CD8-positive, alpha-beta memory T cell (primary cell): ENCODE measurements around the gene RABGAP1L. TPM values are rescaled to one million over a fixed set of nuclear protein-coding genes. Genes with fewer than 3 reads are reported as not detected.

Experiments
- CTCF ChIA-PET: fragments of 350-600 bp; sonication (Branson Sonifier 250); formaldehyde crosslinking; loops from one replicate; lab custom pipeline; 2021; ENCODE audit warnings: antibody characterized with exemption; lab: Charles Lee
- POLR2A ChIA-PET: fragments of 350-600 bp; sonication (Branson Sonifier 250); formaldehyde crosslinking; loops from one replicate; lab custom pipeline; 2021; ENCODE audit warnings: antibody characterized with exemption; lab: Charles Lee
- DNase-seq, 5 donors: peaks; one replicate each; pipeline versions ENCODE4 v3.0.0 to v3.0.0-alpha.2; 2020 to 2022; ENCODE audit warnings: mixed read lengths in 1 of 5
- H3K27ac ChIP-seq: one replicate; pipeline ENCODE4 v1.7.0; 2013; ENCODE audit warnings: low read depth, mild to moderate bottlenecking, low read length, moderate library complexity
- H3K27me3 ChIP-seq: 2 replicates; pipeline ENCODE4 v1.7.0; 2013; ENCODE audit warnings: low read length, mild to moderate bottlenecking; ENCODE audit not compliant: insufficient read depth, poor library complexity, severe bottlenecking
- H3K36me3 ChIP-seq: 2 replicates; pipeline ENCODE4 v1.7.0; 2013; ENCODE audit warnings: mild to moderate bottlenecking, low read length, moderate library complexity; ENCODE audit not compliant: insufficient read depth
- H3K4me1 ChIP-seq: 2 replicates; pipeline ENCODE4 v1.7.0; 2013; ENCODE audit warnings: mild to moderate bottlenecking, low read length, moderate library complexity; ENCODE audit not compliant: insufficient read depth
- H3K4me3 ChIP-seq: 2 replicates; pipeline ENCODE4 v1.7.0; 2013; ENCODE audit warnings: mild to moderate bottlenecking, low read length
- H3K9me3 ChIP-seq: 2 replicates; pipeline ENCODE4 v1.7.0; 2013; ENCODE audit warnings: mild to moderate bottlenecking, low read length
- H3K27ac Mint-ChIP-seq, 8 donors: one replicate each; pipeline ENCODE4 v1.8.0; 2020 to 2021; ENCODE audit warnings: mixed read lengths in 8 of 8, mild to moderate bottlenecking in 6 of 8, inconsistent platforms in 3 of 8, moderate library complexity in 3 of 8
- H3K27me3 Mint-ChIP-seq, 2 donors: one replicate each; pipeline ENCODE4 v1.8.0; 2020 to 2021; ENCODE audit warnings: mixed read lengths in 2 of 2, mild to moderate bottlenecking in 1 of 2, moderate library complexity in 1 of 2
- H3K36me3 Mint-ChIP-seq, 3 donors: one replicate each; pipeline ENCODE4 v1.8.0; 2020 to 2021; ENCODE audit warnings: mixed read lengths in 3 of 3, inconsistent platforms in 1 of 3, mild to moderate bottlenecking in 1 of 3
- H3K4me1 Mint-ChIP-seq, 3 donors: one replicate each; pipeline ENCODE4 v1.8.0; 2020 to 2021; ENCODE audit warnings: mixed read lengths in 3 of 3, inconsistent platforms in 1 of 3, mild to moderate bottlenecking in 1 of 3
- H3K4me3 Mint-ChIP-seq, 7 donors: one replicate each; pipeline ENCODE4 v1.8.0; 2020 to 2021; ENCODE audit warnings: mixed read lengths in 7 of 7, mild to moderate bottlenecking in 6 of 7, moderate library complexity in 4 of 7, inconsistent platforms in 2 of 7
- H3K9me3 Mint-ChIP-seq, 5 donors: one replicate each; pipeline ENCODE4 v1.8.0; 2020 to 2022; ENCODE audit warnings: mixed read lengths in 5 of 5, mild to moderate bottlenecking in 3 of 5, moderate library complexity in 2 of 5, inconsistent platforms in 1 of 5
- polyA plus RNA-seq: library from polyadenylated mRNA; unstranded; fragments of 300-500 nt; fragmentation: Illumina TruSeq; gene quantifications from one replicate; pipeline ENCODE4 v1.2.3, GENCODE V29; 2021
- total RNA-seq, 2 experiments: library from RNA; stranded (reverse); gene quantifications; one replicate each; pipeline ENCODE4 v1.2.3, GENCODE V29; 2021

The RABGAP1L gene
- total RNA-seq, result 10 to 100 TPM; 41.7 to 42.7 TPM
- 78.5 TPM for polyA plus RNA-seq

GRCh38 chr1:174159252-174160108, at the start of gene RABGAP1L:
RABGAP1L (plus strand) TSS chr1:174159520.
- Histone ChIP-seq H3K27me3 (no peaks in the 10 kb centered on the region), H3K9me3 (no peaks in the 10 kb centered on the region), H3K4me3 (peak within 1 kb of the TSS; percentile 88), H3K27ac (peak within 1 kb of the TSS; percentile 83), H3K36me3 (no peaks in the 10 kb centered on the region), H3K4me1 (peaks cover 27% of the 10 kb centered on the region)
- Mint-ChIP-seq H3K9me3 (no peaks in the 10 kb centered on the region), H3K4me3 (peak within 1 kb of the TSS; percentile 89 to 98 (median 94)), H3K36me3 (peaks cover 0 to 12% (median 0%) of the 10 kb centered on the region in 3 donors), H3K4me1 (peaks cover 62 to 78% (median 78%) of the 10 kb centered on the region in 3 donors), H3K27ac (peak within 1 kb of the TSS; percentile 82 to 100 (median 97)), H3K27me3 (no peaks in the 10 kb centered on the region)
- DNase-seq, result peak; percentile 87 to 95 (median 94)
- ChIA-PET POLR2A (interaction anchor here (1.0 to 1.7 kb wide), 4 partner anchors 32 to 683 kb away, joined by 4 to 5 read pairs (median 4); partner anchors contain the start of gene RC3H1), CTCF (interaction anchor here (1.0 to 1.3 kb wide), 2 partner anchors 44 to 58 kb away, joined by 3 read pairs; no protein-coding TSS in a partner anchor)

- no peak overlapping the region for H3K27ac Mint-ChIP-seq
- Histone ChIP-seq H3K4me3 (no peak overlapping the region), H3K4me1 (no peaks in the 10 kb centered on the region), H3K9me3 (no peaks in the 10 kb centered on the region), H3K27me3 (no peaks in the 10 kb centered on the region), H3K27ac (no peak overlapping the region), H3K36me3 (no peaks in the 10 kb centered on the region)
- no peak overlapping the region for H3K4me3 Mint-ChIP-seq
- H3K36me3 Mint-ChIP-seq, result no peaks in the 10 kb centered on the region
- no peaks in the 10 kb centered on the region for H3K9me3 Mint-ChIP-seq
- CTCF ChIA-PET, result no interaction called here
- DNase-seq, result no peak
- POLR2A ChIA-PET, result no interaction called here
- peaks cover 0 to 4% of the 10 kb centered on the region in 2 donors for H3K27me3 Mint-ChIP-seq
- H3K4me1 Mint-ChIP-seq, result no peaks in the 10 kb centered on the region
These were observed 49.3 kb upstream of the RABGAP1L start for GRCh38 chr1:174110053-174110452.

- Histone ChIP-seq H3K9me3 (no peaks in the 10 kb centered on the region), H3K27me3 (no peaks in the 10 kb centered on the region), H3K36me3 (no peaks in the 10 kb centered on the region), H3K4me1 (no peaks in the 10 kb centered on the region), H3K27ac (no peak overlapping the region), H3K4me3 (no peak overlapping the region)
- Mint-ChIP-seq H3K4me1 (no peaks in the 10 kb centered on the region), H3K27ac (no peak overlapping the region), H3K27me3 (peaks cover 0 to 2% of the 10 kb centered on the region in 2 donors), H3K4me3 (no peak overlapping the region), H3K9me3 (no peaks in the 10 kb centered on the region), H3K36me3 (no peaks in the 10 kb centered on the region)
- ChIA-PET CTCF (no interaction called here), POLR2A (no interaction called here)
- no peak for DNase-seq
These were observed 46.7 kb upstream of the RABGAP1L start for GRCh38 chr1:174112489-174113162.

GRCh38 chr1:174114106-174114505, 45.2 kb upstream of the RABGAP1L start:
- Mint-ChIP-seq H3K4me1 (no peaks in the 10 kb centered on the region), H3K27me3 (no peaks in the 10 kb centered on the region), H3K9me3 (no peaks in the 10 kb centered on the region), H3K27ac (no peak overlapping the region), H3K36me3 (no peaks in the 10 kb centered on the region), H3K4me3 (no peak overlapping the region)
- Histone ChIP-seq H3K36me3 (no peaks in the 10 kb centered on the region), H3K27ac (no peak overlapping the region), H3K9me3 (no peaks in the 10 kb centered on the region), H3K4me1 (no peaks in the 10 kb centered on the region), H3K4me3 (no peak overlapping the region), H3K27me3 (no peaks in the 10 kb centered on the region)
- no peak for DNase-seq
- ChIA-PET POLR2A (no interaction called here), CTCF (interaction anchor here (0.7 kb wide), 1 partner anchor 19 kb away, joined by 3 read pairs; no protein-coding TSS in a partner anchor)

- no peak overlapping the region for H3K27ac ChIP-seq
- peak in 2 of 5 donors; percentile 3 to 15 for DNase-seq
- no peak overlapping the region for H3K27ac Mint-ChIP-seq
- H3K4me3 Mint-ChIP-seq, result no peak overlapping the region
- ChIA-PET CTCF (interaction anchor here (0.7 kb wide), 1 partner anchor 20 kb away, joined by 3 read pairs; no protein-coding TSS in a partner anchor), POLR2A (no interaction called here)
- no peaks in the 10 kb centered on the region for H3K9me3 Mint-ChIP-seq
- no peaks in the 10 kb centered on the region for H3K36me3 ChIP-seq
- no peaks in the 10 kb centered on the region for H3K4me1 Mint-ChIP-seq
- no peaks in the 10 kb centered on the region for H3K4me1 ChIP-seq
- H3K36me3 Mint-ChIP-seq, result no peaks in the 10 kb centered on the region
- no peaks in the 10 kb centered on the region for H3K27me3 Mint-ChIP-seq
- H3K9me3 ChIP-seq, result no peaks in the 10 kb centered on the region
- H3K27me3 ChIP-seq, result no peaks in the 10 kb centered on the region
- no peak overlapping the region for H3K4me3 ChIP-seq
These were observed 44.4 kb upstream of the RABGAP1L start for GRCh38 chr1:174114788-174115448.

GRCh38 chr1:174116042-174116441, 43.3 kb upstream of the RABGAP1L start:
- Histone ChIP-seq H3K9me3 (no peaks in the 10 kb centered on the region), H3K36me3 (no peaks in the 10 kb centered on the region), H3K4me3 (no peak overlapping the region), H3K27ac (no peak overlapping the region), H3K4me1 (no peaks in the 10 kb centered on the region), H3K27me3 (no peaks in the 10 kb centered on the region)
- Mint-ChIP-seq H3K4me1 (no peaks in the 10 kb centered on the region), H3K36me3 (peaks cover 0 to 5% (median 2%) of the 10 kb centered on the region in 3 donors), H3K4me3 (no peak overlapping the region), H3K9me3 (no peaks in the 10 kb centered on the region), H3K27ac (no peak overlapping the region), H3K27me3 (no peaks in the 10 kb centered on the region)
- ChIA-PET CTCF (no interaction called here), POLR2A (no interaction called here)
- no peak for DNase-seq

- no peak overlapping the region for H3K27ac Mint-ChIP-seq
- Histone ChIP-seq H3K4me1 (no peaks in the 10 kb centered on the region), H3K27me3 (no peaks in the 10 kb centered on the region), H3K36me3 (no peaks in the 10 kb centered on the region), H3K4me3 (no peak overlapping the region), H3K27ac (no peak overlapping the region), H3K9me3 (no peaks in the 10 kb centered on the region)
- H3K4me3 Mint-ChIP-seq, result no peak overlapping the region
- DNase-seq, result no peak
- peaks cover 0 to 22% (median 2%) of the 10 kb centered on the region in 3 donors for H3K36me3 Mint-ChIP-seq
- ChIA-PET CTCF (no interaction called here), POLR2A (no interaction called here)
- H3K4me1 Mint-ChIP-seq, result no peaks in the 10 kb centered on the region
- H3K9me3 Mint-ChIP-seq, result peaks cover 2 to 10% (median 6%) of the 10 kb centered on the region in 5 donors
- no peaks in the 10 kb centered on the region for H3K27me3 Mint-ChIP-seq
These were observed 40.6 kb upstream of the RABGAP1L start for GRCh38 chr1:174118751-174119150.
